UCSD-AML1 (cell line): ENCODE data around the gene SLAMF9.

ENCODE experiments used
- DNase-seq: peaks from one replicate; lab custom pipeline; 2025; ENCODE audit not compliant: unreplicated experiment; lab: John Stamatoyannopoulos, UW

SLAMF9 gene

DNA sequence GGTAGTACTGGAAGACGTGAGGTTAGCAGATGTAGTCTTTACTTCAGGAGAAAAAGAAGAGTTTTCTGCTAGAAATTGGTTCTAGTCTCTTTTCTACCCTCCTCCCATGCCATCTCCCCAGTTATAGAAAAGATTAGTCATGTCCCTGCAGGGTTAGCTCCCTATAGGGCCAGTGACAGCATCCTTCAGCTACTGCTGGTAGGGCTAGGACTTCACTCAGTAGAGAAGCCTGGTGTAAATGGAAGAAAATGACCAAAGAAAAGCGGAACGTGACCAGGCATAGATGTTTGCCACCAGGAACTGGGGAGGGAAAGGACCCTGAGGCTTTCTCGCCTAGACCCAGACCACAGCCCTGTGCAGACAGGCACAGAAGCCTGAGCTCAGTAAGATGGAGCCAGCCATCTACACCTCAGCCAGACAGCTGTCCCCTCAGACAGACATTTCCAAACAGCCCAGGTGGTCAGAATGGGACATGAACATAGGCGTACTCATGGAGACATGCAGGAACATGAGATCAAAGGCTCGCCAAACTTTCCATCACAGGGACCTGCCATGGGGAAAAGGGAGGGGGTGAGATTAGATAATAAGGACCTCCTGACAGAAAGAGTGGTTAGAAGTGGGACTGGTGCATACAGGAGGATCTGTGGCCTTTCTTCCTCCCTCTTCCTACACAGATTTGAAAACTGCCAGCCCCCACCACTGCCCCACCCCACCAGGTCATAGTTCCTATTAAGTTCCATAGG is 23.5 kb upstream of the SLAMF9 start:
- no peak for DNase-seq

DNA sequence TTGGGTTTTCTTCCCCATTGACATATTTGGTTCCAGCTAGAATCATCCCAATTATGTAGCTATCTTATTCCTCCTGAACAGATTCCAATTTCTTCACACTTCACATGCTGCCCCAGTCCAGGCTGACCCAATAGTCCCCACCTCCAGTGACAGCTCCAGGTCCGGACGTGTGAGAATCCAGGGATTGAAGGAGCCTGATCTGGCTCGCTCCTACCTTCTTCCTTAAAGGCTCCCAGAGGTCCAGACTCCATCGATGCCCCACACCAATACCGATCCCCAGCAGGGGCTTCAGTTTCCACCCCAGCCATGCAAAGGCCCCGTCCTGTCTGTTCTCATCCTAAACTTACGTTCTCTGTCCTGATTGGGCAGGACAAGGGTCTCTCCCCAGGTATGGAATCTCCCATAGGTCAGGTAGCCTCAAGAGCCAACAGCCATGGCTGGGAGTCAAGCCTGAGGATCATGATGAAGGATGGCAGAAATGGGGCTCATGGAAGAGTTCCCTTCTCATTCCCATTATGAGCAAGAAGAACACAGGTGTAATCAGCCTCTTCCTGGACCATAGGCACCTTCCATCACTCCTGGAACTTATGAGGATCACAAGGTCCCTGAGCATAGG is 20.4 kb upstream of the SLAMF9 start:
- DNase-seq = no peak

DNA sequence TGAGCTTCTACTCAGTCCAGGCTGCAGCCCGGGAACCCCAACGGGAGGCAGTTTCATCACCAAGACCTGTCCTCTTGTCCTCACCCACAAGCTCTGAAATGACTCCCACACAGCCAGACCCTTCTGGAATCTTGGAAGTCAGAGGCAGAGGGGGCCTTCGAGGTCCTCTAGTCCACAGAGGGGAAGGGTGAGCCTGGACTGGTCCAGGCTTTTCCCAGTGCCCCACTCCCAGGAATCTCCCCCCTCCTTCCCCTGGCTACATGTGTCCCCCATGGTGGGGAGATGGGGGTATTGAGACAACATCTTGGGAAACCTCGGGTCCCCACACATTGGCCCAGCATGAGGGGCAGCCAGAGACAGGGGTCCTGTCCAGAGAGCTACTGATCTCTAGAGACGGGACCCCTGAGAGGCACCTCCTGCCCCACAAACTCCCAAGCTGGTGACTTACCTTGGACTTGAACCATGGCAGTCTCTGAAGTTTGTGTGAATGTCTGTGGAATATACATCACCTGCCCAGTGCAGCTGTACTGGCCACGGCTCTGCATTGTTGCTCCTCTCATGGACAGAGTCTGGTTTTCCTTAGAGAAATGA is 19.4 kb upstream of the SLAMF9 start:
- no peak for DNase-seq

DNA sequence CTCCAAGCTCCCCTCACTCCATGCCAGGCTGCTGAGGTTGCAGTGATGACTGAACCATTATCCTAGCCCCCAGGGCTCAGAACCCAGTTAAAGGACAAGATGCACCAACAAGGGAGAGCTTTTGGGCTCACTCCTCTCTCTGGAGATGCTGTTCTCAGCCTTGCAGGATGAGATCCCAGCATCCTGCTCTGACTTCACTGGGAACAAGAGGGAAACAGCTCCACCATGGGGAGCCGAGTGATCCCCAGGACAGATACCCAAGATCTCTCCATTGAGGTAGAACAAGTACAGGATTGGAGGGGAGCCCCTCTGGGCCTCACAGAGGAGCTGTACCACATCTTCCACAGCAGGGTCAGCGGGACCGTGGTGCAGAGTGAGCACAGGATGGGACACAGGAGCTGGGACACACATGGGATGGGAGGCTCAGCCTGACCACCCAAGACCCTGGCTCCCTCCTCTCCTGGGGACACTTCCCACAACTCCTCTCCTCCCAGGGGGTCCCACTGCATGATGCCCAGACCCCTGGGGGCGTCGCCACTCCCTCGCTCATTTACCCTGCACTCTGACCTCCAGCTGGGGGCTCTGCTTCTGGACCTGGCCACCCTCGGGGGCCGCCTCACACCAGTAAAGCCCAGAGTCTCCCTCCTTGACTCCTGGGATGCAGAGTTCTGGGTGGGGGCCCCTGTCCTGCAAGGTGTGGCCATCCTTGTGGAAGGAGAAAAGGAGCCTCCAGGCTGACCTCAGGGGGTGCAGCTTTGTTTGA is 18.6 kb upstream of the SLAMF9 start:
- no peak for DNase-seq

DNA sequence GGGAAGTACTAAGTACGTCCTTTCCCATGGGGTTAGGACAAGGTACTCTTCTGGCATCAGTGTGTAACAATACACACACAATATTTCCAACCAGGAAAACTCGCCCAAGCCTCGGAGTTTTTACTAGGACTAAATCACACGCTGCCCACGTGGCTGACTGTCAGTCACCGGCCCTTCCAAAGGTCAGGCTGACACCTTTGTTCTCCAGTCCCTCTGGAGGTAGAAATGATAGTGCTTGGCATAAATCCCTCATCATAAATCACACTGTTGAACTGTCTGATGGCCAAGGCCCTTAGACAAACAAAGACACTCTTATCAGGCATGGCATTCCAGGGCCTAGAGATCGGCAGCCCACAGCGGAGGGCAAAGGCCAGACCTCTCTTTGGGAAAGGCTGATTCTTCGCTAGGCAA is 16.9 kb upstream of the SLAMF9 start:
- DNase-seq = no peak

DNA sequence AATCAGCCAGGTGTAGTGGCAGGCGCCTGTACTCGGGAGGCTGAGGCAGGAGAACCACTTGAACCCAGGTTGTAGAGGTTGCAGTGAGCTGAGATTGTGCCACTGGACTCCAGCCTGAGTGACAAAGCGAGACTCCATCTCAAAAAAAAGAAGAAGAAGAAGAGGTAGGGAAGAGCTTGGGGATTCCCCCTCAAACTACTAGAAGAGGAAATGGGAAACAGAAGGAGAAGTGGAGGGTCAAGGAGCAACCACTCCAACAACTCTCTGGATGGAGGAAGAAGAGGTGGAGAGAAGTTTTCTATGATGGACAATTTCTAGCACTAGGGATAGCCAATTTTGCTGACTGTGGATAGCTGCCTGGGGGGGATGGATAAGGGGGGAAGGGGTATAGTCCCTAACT is 14.9 kb upstream of the SLAMF9 start:
- no peak for DNase-seq

DNA sequence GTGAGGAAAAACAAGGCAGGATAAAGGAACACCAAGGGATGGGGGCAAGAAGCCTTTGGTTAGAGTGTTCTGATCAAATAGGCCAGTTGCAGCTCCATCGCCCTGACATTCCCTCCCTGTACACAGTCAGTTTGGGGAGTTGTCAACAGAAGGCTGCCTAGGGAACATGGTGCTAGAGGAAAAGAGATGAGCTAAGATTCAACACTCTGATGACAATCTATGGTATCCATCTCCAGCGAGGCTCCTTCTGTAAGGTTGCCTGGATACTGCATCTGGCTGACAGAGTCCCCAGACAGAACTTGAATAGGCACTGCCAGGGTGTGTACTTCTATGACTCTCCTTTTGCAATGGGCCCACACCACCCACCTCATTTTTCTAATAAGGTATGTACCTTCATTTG is 11.2 kb upstream of the SLAMF9 start:
- DNase-seq = no peak

DNA sequence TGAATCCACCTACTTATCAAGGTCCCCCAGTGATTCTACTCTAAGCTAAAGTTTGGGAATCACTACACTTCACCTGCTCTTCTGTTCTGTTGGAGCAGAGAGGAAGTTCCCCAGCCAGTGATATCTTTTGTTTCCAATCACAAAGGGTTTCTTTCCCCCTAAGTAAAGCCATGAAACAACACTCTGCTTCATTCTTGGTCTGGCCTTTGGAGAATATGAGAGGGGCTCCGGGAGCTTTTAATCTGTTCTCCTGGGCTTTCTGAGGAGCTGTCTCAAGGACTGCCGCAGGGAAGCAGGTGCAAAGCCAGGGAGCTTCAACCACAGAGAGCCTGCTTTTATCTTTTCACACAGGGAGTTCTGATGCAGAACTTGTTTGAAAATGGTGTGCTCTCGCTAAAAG is 10.1 kb upstream of the SLAMF9 start:
- DNase-seq = no peak

DNA sequence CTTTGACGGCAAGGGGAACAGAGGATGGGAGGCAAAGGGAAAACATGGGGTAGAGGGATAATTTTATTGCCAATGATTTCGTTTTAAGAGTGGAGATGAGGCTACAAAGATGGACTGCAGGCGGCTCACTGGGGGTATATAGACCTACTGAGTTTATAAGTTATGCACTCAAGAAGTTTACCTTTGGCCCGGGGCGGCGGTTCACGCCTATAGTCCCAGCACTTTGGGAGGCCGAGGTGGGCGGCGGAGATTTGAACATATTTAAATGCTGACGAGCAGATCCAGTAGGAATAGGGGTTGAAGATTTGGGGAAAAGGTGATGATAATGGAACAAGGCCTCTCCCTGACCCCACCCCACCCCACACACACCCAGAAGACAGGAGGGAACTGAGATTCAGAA is 8.1 kb upstream of the SLAMF9 start:
- no peak for DNase-seq

DNA sequence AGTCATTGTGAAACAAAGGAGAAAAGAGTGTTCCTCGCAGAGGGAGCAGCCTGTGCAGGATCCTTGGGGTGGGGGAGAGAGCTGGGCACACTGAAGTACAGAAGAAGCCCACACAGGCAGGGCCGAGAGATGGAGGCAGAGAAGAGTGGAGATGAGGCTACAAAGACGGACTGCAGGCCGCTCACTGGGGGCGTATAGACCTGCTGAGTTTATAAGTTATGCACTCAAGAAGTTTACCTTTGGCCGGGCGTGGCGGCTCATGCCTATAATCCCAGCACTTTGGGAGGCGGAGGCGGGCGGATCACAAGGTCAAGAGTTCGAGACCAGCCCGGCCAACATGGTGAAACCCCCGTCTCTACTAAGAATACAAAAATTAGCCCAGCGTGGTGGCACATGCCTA is 7.6 kb upstream of the SLAMF9 start:
- no peak for DNase-seq

DNA sequence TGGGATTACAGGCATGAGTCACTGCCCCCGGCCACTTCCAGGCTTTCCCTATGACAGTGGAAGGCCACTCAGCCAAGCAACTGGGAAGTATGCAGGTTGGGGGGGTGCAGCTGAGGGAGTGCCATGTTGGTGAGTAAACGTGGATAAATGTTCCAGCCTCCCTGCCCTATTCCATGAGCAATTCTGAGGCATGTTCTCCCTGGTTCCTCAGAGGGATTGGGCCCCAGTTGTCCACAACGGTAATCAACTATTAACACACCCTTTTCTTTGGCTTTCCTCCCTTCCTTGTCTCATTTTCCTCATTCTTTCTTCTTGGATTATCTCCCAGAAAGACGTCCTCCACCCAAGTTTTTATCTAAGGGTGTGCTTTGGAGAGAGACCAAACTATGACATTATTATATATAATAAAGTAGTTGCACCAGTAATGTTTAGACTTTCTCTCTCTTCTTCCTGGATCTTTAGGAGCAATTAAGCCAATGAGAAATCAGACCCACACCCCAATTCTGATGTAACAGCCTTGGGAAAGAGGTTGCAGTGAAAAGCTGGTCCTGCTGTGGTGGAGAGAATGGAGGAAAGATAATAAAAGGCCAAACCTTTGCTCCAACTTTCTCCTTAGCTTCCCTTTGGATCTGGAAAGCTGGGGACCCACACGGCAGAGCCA is 6.8 kb upstream of the SLAMF9 start:
- DNase-seq = no peak

DNA sequence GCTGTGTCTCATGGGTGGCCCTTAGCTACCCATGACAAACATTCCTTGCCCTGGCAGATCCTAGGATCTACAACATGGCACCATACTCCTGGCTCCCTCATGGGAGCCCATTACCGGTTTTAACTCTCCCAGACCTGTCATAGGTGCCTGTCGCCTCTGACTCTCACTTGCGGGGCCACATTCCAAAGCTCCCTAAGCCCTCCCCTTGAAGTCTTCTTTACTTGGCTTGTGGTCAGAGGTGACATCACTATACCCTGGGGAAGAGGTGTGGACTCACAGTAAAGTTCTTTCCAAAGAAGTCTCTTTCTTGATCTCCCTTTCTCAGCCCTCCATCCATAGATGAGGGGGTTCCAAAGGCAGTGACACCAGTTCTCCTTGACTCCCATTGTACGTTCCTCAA is 5.4 kb upstream of the SLAMF9 start:
- DNase-seq = no peak

DNA sequence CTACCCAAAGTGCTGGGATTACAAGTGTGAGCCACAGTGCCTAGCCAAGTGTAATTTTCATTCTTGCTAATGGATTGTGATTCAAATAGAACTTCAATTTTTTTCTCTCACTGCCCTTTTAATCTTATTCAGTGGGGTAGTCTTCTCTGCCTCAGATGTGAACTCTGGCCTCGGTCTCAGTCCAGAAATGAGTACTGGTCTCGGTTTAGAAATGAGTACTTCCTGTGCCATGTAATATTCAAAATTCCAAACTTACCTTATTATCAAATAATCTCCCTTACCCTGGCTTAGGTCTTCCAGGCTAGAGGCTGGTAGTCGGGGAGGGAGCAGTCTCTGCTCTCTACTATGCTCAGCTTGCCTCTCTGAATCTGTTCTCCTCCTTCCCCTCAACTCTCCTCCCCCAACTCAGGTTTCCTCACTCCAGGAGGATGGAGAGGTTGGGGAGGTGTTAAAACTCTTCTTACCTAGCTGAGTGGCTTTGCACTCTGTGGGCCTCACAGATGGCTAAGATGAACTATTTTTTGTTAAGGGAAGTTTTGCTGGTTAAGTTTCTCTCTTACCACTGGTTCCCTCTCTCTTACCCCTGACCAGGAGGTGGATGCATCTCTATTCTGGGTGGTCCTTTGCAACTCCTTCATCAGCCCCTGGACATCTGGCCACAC is 4.8 kb upstream of the SLAMF9 start:
- no peak for DNase-seq

DNA sequence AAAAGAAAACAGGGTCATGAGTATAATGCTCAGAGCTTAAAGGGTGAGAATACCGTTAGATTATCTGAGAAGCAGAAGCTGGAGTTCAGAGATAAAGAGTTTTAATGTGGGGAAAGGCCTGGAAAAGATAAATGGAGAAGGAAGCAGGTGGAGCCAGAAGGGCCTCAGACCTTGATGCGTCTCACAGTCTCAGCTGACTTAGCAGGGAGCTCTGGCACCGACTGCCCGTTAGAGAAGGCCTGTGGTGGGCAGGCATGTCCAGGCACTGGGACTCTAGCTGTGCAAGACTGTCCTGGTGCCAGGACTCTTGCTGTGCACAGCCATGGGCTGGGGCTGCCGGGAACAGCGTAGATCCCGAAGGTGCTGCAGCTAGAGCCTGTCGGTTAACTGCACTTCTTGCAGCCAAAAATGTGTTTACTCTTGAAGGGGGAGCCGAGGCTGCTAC is 3.8 kb upstream of the SLAMF9 start:
- no peak for DNase-seq

DNA sequence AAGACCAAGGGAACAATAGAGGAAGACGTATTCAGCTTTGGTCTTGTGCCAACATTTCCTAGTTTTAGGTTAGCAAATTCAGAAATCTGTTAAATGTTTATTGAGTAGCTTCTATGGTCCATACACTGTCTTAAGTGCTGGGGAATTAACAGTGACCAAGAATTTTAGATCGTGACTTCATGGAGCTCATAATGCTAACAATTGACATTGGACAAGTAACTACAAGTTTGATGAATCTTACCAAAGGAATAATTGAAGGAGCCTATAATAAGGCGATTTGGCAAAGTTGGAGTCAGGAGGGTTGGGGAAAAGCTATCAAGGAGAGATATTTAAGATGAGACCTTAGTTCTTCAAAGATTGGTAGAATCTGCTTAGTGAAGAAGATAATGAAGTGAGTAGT is 1.4 kb upstream of the SLAMF9 start:
- no peak for DNase-seq

DNA sequence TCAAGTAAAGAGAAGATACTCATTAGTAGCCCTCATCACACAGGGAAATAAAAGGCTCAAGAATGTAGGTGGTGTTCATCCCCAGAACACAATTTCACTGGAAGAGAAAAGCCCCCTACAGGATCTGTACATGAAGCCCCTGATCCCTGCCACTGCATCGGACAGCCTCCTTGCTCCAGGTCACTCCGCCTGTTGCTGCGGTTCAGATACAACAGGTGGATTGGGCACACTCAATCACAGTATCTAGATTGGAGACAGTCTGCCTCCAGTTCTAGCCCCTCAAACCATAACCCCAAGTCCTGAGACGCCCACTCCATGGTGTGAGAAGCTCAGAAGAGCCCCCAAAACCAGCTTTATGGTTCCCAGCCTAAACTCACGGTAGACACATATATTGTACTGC is 1.1 kb downstream of the SLAMF9 start:
- no peak for DNase-seq

DNA sequence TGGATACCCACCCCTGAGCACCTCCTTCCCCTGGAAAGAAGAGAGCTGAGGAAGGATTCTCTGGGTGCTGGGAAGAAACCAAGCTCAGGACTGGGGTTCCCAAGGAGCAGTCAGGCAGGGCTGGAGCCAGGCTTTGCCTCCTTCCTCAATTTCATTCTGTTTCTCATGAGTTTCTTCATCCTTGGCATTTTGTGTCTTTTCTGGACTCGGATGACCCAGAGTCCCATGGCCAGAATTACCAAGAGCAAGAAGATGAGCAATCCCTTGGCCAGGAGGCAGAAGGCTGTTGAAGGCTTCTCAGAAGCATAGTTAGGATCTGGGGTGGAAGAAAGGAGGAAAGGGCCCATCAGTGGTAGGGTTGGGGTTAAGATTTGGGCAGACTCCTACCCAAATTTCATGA is 2.5 kb downstream of the SLAMF9 start:
- no peak for DNase-seq

DNA sequence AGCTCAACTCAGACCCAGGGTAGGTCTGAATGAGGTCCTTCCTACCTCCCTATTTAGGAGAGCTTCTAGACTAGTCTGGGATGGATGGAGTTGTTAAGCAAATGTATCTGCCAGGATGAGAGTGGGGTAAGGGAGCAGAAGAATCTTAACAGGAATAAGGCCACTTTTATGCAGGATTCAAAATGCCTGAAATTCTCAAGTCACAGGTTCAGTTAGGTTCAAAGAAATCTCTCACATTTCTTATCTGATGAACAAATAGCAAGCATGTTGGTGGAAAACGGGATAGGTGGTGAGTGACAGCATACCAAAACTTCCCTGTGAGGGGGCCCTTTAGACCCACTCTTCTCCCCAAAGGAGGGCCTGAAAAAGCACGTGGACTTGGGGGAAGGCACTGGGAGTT is 3.0 kb downstream of the SLAMF9 start:
- DNase-seq = no peak

DNA sequence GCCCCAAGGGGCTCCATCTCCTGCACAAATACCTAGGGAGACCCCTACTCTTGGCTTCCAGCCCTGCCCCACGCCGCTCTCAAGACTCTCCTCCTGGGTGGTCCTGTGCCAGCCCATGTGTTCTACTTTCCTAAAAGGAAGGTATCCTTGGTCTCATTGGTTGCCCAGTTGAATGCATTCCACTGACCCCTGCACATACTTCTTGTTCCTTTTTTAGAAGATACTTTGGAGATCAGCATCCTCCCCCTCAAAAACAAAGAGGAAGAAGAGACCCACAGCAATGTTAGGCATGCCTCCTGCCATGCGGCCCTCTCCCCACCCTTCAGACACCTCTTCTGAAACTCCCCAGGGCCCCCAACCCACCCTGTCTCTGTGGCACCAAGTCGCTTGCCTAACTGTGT is 4.1 kb downstream of the SLAMF9 start:
- DNase-seq = no peak

DNA sequence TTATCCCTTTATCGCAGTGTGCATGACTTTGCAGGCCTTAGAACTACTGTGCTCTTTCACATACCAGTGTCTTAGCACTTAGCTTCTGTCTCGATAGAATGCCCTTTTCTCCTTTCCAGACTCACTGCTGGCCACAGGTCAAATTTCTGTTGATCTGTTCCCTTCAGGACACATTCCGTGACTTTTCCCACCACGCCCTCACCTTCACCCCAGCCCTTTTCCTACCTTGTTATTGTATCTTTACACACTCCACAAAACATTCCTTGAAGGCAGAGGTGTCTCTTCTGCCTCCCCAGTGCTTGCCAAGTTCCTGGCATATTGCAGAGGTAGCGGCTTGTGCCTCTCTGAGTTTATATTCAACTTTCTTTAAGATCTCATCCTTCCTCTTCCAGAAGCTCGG is 4.9 kb downstream of the SLAMF9 start:
- no peak for DNase-seq

DNA sequence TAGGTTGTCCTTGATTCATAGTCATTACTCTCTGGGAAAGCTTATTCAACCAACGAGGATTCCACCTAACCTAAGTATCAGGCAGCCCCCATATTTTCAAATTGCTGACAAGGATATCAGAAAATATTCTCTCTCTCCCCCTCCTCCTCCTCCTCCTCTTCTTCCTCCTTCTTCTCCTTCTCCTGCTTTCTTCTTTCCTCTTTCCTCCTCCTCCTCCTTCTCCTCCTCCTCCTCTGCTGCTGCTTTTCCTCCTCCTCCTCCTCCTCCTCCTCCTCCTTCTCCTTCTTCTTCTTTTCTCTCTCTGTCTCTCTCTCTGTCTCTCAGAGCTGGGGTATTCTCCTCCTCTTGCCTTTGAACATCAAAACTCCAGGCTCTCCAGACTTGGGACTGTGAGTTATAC is 6.1 kb downstream of the SLAMF9 start:
- DNase-seq = no peak
